Smooth muscle cell (in vitro differentiated cells): ENCODE data around the gene GRIFIN. TPM values are rescaled to one million over a fixed set of nuclear protein-coding genes. Genes with fewer than 3 reads are reported as not detected.

ENCODE experiments used
- DNase-seq: peaks from one replicate; lab custom pipeline; 2025; ENCODE audit not compliant: unreplicated experiment; lab: John Stamatoyannopoulos, UW
- H2AFZ ChIP-seq: fragments of 200-600 bp; sonication (generic); 2 replicates; pipeline ENCODE4 v1.6.0; 2016; ENCODE audit warnings: antibody characterized with exemption, low read depth, mild to moderate bottlenecking
- H3F3A ChIP-seq: fragments of 200-600 bp; sonication (generic); 2 replicates; pipeline ENCODE4 v1.6.0; 2017; ENCODE audit warnings: antibody characterized with exemption, low read depth
- H3K27ac ChIP-seq: fragments of 200-600 bp; sonication (generic); 2 replicates; pipeline ENCODE4 v1.5.1; 2016; ENCODE audit warnings: low read depth, mild to moderate bottlenecking
- H3K27me3 ChIP-seq: fragments of 200-600 bp; sonication (generic); 2 replicates; pipeline ENCODE4 v1.6.1; 2016; ENCODE audit warnings: low read depth, mild to moderate bottlenecking
- H3K36me3 ChIP-seq: fragments of 200-600 bp; sonication (generic); 2 replicates; pipeline ENCODE4 v1.5.1; 2016; ENCODE audit warnings: low read depth
- H3K4me1 ChIP-seq: fragments of 200-600 bp; sonication (generic); 2 replicates; pipeline ENCODE4 v1.5.1; 2016; ENCODE audit warnings: low read depth
- H3K4me2 ChIP-seq: fragments of 200-600 bp; sonication (generic); 2 replicates; pipeline ENCODE4 v1.6.0; 2016; ENCODE audit warnings: mild to moderate bottlenecking
- H3K4me3 ChIP-seq: fragments of 200-600 bp; sonication (generic); 2 replicates; pipeline ENCODE4 v1.5.1; 2016; ENCODE audit warnings: mild to moderate bottlenecking
- H3K79me2 ChIP-seq: fragments of 200-600 bp; sonication (generic); 2 replicates; pipeline ENCODE4 v1.6.0; 2016; ENCODE audit warnings: low read depth, mild to moderate bottlenecking
- H3K9ac ChIP-seq: fragments of 200-600 bp; sonication (generic); 2 replicates; pipeline ENCODE4 v1.6.0; 2016; ENCODE audit warnings: low read depth
- H3K9me3 ChIP-seq: fragments of 200-600 bp; sonication (generic); replicated peaks from 2 replicates; pipeline ENCODE4 v1.5.1; 2016; ENCODE audit warnings: low read depth
- H4K20me1 ChIP-seq: fragments of 200-600 bp; sonication (generic); 2 replicates; pipeline ENCODE4 v1.6.0; 2016; ENCODE audit warnings: low read depth
- WGBS: methylation state at CpG from one replicate; pipeline ENCODE4 v1.1.7; 2016; ENCODE audit warnings: low lambda C conversion rate; 5-methylcytosine and 5-hydroxymethylcytosine counted together
- polyA plus RNA-seq: library from polyadenylated mRNA; unstranded; fragments of >200 nt; fragmentation: Nextera tagmentation; extraction: Ambion mirVana; gene quantifications from 2 replicates; pipeline ENCODE4 v1.2.1, GENCODE V29; 2016
- total RNA-seq: library from RNA; depleted of rRNA; stranded (reverse); fragments of >200 nt; gene quantifications from 2 replicates; pipeline ENCODE4 v1.2.3, GENCODE V29; 2014
- TF ChIP-seq, protein P1 (sequence below): fragments of 200-600 bp; sonication (generic); IDR thresholded peaks from 2 replicates; pipeline ENCODE4 v1.5.1; 2017; ENCODE audit warnings: borderline replicate concordance, mild to moderate bottlenecking, antibody characterized with exemption; ENCODE audit not compliant: insufficient read depth, poor library complexity, severe bottlenecking

The GRIFIN gene
- total and polyA plus RNA-seq, 2 experiments from 2014 or later = not detected

GRCh38 chr7:2501947-2502646, 25.9 kb upstream of the GRIFIN start:
- no peak overlapping the region for H3K9ac ChIP-seq
- DNase-seq = no peak
- H3K36me3 ChIP-seq = no peaks in the 10 kb centered on the region
- WGBS = 91% methylated on average over 7 of the region's 9 CpGs
- no peak overlapping the region for H3K27ac ChIP-seq
- TF ChIP-seq, protein P1, sequence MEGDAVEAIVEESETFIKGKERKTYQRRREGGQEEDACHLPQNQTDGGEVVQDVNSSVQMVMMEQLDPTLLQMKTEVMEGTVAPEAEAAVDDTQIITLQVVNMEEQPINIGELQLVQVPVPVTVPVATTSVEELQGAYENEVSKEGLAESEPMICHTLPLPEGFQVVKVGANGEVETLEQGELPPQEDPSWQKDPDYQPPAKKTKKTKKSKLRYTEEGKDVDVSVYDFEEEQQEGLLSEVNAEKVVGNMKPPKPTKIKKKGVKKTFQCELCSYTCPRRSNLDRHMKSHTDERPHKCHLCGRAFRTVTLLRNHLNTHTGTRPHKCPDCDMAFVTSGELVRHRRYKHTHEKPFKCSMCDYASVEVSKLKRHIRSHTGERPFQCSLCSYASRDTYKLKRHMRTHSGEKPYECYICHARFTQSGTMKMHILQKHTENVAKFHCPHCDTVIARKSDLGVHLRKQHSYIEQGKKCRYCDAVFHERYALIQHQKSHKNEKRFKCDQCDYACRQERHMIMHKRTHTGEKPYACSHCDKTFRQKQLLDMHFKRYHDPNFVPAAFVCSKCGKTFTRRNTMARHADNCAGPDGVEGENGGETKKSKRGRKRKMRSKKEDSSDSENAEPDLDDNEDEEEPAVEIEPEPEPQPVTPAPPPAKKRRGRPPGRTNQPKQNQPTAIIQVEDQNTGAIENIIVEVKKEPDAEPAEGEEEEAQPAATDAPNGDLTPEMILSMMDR = no peak
- H3K9me3 ChIP-seq = no peaks in the 10 kb centered on the region
- no peaks in the 10 kb centered on the region for H3F3A ChIP-seq
- H3K4me2 ChIP-seq = no peak overlapping the region
- no peak overlapping the region for H3K4me3 ChIP-seq
- H3K27me3 ChIP-seq = no peaks in the 10 kb centered on the region
- no peaks in the 10 kb centered on the region for H3K79me2 ChIP-seq
- H2AFZ ChIP-seq = no peak overlapping the region
- no peaks in the 10 kb centered on the region for H4K20me1 ChIP-seq
- H3K4me1 ChIP-seq = peaks cover 39% of the 10 kb centered on the region

DNA sequence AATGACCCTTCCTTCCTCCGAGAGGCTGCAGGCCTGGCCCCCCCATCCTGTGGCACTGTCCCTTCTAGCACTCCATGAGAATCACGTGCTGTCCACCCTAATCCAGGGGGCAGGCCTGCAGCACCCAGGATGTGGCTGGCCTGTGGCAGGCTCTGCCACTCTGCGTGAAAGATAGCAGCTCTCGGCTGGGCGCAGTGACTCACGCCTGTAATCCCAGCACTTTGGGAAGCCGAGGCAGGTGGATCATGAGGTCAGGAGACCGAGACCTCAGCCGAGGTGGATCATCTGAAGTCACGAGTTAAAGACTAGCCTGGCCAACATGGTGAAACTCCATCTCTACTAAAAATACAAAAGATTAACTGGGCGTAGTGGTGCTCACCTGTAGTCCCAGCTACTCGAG, 24.5 kb upstream of the GRIFIN start:
- TF ChIP-seq, protein P1 = no peak
- 70% methylated on average over 12 of the region's 12 CpGs for WGBS
- no peaks in the 10 kb centered on the region for H3F3A ChIP-seq

DNA sequence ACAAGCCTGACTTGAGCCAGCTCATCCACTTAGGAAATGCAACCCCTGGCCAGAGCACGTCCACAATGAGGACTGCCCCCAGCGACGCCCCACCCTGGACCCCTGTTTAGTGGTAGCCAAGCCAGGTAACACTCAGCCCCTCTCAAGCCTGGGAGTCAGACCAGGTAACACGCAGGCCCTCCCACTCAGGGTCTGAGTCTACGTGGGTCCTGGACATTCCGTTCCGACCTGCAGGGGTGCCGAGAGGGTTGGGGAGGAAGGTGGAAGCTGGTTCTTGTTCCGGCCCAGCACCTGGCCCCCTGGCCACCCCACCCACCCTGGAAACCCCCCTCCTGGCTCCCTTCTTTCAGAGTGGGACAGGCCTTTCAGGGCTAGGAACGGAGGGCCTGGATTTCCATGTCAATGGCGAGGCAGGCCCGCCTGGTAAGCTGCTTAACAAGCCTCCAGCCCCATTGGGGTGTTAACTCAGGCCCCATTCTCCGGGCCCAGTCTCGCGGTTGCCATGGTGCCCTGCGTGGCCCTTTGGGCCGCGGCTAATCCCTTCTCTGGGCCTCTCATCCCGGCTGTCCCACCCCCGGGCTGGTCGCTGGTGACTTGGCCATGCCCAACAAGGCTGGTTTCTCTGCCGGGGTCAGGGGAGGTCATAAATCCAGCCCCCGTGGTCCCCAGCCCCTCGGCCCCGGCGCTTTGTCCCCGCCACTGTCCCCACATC, 23.7 kb upstream of the GRIFIN start:
- WGBS = 84% methylated on average over 24 of the region's 27 CpGs
- no peaks in the 10 kb centered on the region for H3K79me2 ChIP-seq
- H3K4me1 ChIP-seq = peaks cover 52% of the 10 kb centered on the region
- DNase-seq = no peak
- no peak overlapping the region for H3K9ac ChIP-seq
- TF ChIP-seq, protein P1 = no peak
- H3K9me3 ChIP-seq = no peaks in the 10 kb centered on the region
- no peaks in the 10 kb centered on the region for H4K20me1 ChIP-seq
- H3K27ac ChIP-seq = no peak overlapping the region
- no peaks in the 10 kb centered on the region for H3K27me3 ChIP-seq
- no peaks in the 10 kb centered on the region for H3F3A ChIP-seq
- H3K4me3 ChIP-seq = no peak overlapping the region
- no peaks in the 10 kb centered on the region for H3K36me3 ChIP-seq
- no peak overlapping the region for H3K4me2 ChIP-seq
- H2AFZ ChIP-seq = no peak overlapping the region

More for the DNA sequence above, 24.5 kb upstream of the GRIFIN start:
- no peak overlapping the region for H3K9ac ChIP-seq
- no peak overlapping the region for H3K4me3 ChIP-seq
- H4K20me1 ChIP-seq = no peaks in the 10 kb centered on the region
- H3K79me2 ChIP-seq = no peaks in the 10 kb centered on the region
- no peaks in the 10 kb centered on the region for H3K27me3 ChIP-seq
- no peaks in the 10 kb centered on the region for H3K36me3 ChIP-seq
- no peak overlapping the region for H3K4me2 ChIP-seq
- DNase-seq = no peak
- H2AFZ ChIP-seq = no peak overlapping the region
- H3K4me1 ChIP-seq = peaks cover 48% of the 10 kb centered on the region
- H3K27ac ChIP-seq = no peak overlapping the region
- no peaks in the 10 kb centered on the region for H3K9me3 ChIP-seq
